ENCODE data around the gene MRPL41.
"Not testable (repeated sequence)": the region's sequence is repeated elsewhere in the genome, so short reads cannot be mapped to it uniquely, and the experiment has no call there.

MRPL41 gene

GRCh38 chr9:137553654-137554053 lies 2.0 kb downstream of the MRPL41 start:
- ATAC-seq, DNase-seq: not testable (repeated sequence)

GRCh38 chr9:137554349-137554748 lies 2.7 kb downstream of the MRPL41 start:
- DNase-seq (no peak), ATAC-seq (no peak)

DNA sequence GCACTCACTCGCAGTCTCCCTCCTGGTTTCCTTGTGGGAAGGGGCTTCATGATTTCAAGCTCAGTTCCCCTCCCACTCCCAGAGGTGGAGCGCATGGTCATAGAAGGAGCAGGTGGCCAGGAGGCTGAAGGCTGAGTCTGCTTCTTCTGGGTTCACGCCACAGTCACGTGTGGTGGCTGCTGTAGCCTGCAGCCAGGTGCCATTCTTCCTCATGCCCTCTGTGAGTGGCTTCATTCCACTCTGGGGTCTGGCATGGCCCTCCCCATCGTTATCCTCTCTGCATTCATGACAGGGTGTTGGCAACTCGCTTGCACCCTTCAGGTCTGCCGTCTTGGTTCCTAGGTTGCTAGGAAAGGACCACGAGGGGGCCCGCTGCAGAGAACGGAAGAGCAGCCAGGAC lies 3.5 kb downstream of the MRPL41 start:
- DNase-seq (no peak), ATAC-seq (no peak)

- DNase-seq, result no peak
Measured at GRCh38 chr9:137556069-137556838, 4.6 kb downstream of the MRPL41 start.

DNA sequence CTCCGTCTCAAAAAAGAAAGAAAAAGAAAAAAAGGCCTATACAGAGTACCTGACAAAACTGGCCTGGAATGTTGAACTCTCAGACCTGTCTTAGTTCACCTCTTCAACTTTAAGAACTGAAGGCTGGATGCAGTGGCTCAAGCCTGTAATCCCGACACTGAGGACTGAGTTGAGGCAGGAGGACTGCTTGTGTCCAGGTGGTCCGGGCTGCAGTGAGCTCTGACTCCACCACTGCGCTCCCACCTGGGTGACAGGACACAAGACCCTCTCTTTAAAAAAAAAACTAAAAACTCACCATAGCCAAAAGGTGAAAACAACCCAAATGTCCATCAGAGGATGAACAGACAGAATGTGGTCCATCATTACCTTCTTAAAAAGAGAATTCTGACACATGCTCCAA lies 6.4 kb downstream of the MRPL41 start:
- no peak for ATAC-seq
- no peak for DNase-seq

More at GRCh38 chr9:137556069-137556838, 4.6 kb downstream of the MRPL41 start:
- ATAC-seq, result no peak

DNA sequence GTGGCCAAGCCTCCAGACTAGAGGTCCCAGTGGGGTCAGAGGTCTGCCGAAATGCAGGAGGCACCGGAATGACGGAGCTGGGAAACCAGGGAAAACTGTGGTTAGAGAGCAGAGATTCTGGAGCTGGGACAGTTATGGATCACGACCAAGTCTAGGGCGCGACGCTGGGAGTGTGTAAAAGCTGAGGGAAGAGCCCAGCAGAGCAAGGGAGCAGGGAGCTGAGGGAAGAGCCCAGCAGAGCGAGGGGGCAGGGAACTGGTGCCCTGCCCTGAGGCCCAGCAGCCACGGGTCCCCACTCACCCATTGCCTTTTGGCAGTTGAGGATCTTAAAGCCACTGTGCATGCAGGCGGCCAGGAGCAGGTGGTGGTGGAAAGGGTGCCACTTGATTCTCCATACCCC lies 12.5 kb downstream of the MRPL41 start:
- ATAC-seq (no peak), DNase-seq (no peak)

GRCh38 chr9:137564817-137565411 lies 13.2 kb downstream of the MRPL41 start:
- no peak for DNase-seq
- no peak for ATAC-seq

- not testable (repeated sequence) for ATAC-seq, DNase-seq
Measured at GRCh38 chr9:137568445-137568844, 16.8 kb downstream of the MRPL41 start.

- DNase-seq (no peak), ATAC-seq (no peak)
Measured at GRCh38 chr9:137569609-137570203, 18.0 kb downstream of the MRPL41 start.

DNA sequence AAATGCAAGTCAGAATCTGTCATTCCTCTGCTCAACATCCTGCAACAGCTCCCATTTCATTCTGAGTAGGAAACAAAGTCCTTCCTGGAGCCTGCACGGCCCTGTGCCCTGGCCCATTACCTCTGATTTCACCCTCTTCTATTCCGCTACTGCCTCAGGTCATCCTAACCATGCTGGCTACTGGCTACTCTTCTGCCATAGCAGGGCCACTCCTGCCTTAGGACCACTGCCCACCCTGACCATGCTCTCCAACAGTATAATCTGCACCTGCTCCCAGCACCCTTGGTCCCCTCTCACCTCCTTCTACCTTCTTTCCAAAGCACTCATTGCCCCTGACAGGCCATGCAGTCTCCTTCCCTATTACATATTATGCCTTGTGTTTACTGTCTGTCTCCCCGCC lies 18.9 kb downstream of the MRPL41 start:
- DNase-seq, result no peak
- no peak for ATAC-seq

- no peak for ATAC-seq
Measured at GRCh38 chr9:137574192-137574591, 22.5 kb downstream of the MRPL41 start.

GRCh38 chr9:137575364-137575715 lies 23.7 kb downstream of the MRPL41 start:
- ATAC-seq (no peak), DNase-seq (no peak)

More at GRCh38 chr9:137574192-137574591, 22.5 kb downstream of the MRPL41 start:
- no peak for DNase-seq

- ATAC-seq, result no peak
- no peak for DNase-seq
Measured at GRCh38 chr9:137575716-137576411, 24.2 kb downstream of the MRPL41 start.

DNA sequence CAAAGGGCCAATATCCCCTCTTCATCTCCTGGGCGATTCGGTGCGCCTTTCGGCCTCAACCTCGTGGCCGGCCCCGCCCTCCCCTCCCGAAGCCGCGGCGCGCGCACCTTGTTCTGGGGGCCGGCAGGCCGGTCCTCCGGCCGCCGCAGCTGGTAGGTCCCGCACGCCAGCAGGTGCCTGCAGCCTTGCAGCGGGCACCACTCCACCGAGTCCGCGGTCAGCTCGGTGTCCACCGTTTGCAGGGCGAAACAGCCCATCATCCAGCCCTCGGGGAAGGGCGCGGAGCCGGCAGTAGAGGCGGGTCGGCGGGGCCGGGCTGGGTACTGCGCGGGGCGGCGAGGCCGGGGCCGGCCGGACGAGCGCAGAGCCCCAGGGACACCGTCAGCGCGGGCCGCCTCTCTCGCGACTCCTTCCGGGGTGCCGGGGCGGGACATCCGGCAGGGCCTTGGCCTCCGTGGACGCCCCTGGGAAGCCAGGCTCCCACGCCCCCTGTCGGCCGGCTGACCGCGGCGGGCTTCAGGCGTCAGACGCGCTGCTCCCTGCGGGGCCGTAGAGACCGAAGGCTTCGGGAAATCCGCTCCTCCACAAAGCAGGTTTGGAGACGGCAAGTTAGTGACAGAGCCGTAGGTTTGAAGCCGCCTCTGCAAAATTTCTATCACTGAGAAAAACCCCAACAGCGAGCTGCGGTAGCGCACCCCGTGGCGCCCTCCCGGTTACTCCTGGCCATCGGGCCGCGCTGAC lies 27.0 kb downstream of the MRPL41 start, which contains the start of gene DPH7:
TSS of gene DPH7 (minus strand) at position 408 of the 741 bp plus-strand sequence. CDS start at position 260, 148 bp downstream.
- ATAC-seq (peak; percentile 99), DNase-seq (peak; percentile 100)

DNA sequence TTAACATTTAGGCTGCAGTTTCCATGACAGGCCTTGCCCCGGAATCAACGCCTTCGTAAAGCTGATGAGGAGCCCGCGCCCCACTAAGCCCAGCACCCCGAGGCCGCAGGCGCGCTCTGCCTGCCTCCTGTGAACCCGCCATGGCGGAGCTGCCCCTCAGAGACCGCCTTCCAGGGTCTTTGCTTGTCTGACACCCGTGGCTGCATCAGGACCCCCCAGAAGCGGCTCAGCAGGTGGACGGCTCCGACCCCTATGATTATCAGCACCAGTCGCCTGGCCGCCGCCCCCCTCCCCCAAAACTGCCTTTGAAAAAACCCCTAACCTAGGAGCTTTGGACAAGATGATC lies 27.6 kb downstream of the MRPL41 start:
- ATAC-seq (no peak), DNase-seq (no peak)

- no peak for ATAC-seq
- DNase-seq, result no peak
Measured at GRCh38 chr9:137580209-137580953, 28.7 kb downstream of the MRPL41 start.

GRCh38 chr9:137580954-137581322 lies 29.3 kb downstream of the MRPL41 start:
- DNase-seq (no peak), ATAC-seq (no peak)

DNA sequence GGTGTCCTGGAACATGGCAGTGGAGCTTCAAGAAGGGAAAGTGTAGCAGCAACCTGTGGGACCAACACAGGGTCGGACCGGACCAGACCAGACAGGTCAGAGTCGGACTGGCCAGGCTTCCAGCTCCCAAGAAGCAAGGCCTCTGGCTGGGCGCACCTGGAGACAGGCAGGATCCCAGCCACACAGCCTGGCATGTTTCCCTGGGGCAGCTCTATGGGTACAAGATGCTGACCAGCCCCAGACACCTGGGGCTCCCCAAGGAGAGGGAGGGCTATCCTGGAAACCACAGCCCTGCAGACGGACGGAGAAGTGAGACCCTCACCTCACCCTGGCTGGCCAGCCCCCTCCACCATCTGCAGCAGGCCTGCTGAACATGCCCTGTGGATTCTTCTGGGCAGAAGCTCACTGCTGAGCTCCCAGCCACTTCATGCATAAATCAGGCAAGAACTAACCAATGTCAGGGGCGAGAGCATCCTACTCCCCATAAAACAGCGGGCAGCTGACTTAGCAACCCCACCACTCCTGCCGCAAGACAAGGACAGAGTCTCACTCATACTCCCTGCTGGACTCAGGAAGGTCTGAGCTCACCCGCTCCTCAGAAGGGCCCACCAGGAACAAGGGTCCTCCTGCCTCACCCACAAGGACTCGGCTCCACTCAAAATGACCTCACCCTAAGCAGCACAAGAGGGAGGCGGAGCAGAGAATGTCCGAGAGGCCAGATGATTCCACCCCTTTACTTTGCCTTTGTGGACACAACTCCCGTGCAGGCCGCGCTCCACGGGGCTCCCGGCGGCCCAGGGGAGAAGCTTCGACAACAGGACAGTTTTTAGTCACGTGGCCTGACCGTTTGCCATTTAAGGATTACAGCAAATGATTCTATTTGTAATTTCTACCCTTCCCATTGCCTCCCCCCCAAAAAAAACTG lies 29.9 kb downstream of the MRPL41 start:
- DNase-seq, result no peak
- no peak for ATAC-seq

GRCh38 chr9:137582286-137582860 lies 30.7 kb downstream of the MRPL41 start:
- DNase-seq (no peak), ATAC-seq (no peak)

GRCh38 chr9:137583347-137583746 lies 31.7 kb downstream of the MRPL41 start:
- DNase-seq, result no peak
- ATAC-seq, result no peak
